HepG2 (cell line): Measurements from ENCODE around the gene UBE2D4. TPM values are rescaled to one million over a fixed set of nuclear protein-coding genes. Genes with fewer than 3 reads are reported as not detected.

Experiments used
- ARNTL ChIP-seq: sonication (generic); formaldehyde crosslinking; IDR thresholded peaks from 2 replicates; pipeline ENCODE4 v1.4.0; 2020; ENCODE audit warnings: mild to moderate bottlenecking, missing genetic modification reagents
- ATAD3A ChIP-seq: sonication (generic); formaldehyde crosslinking; IDR thresholded peaks from 2 replicates; pipeline ENCODE4 v1.4.0; 2020; ENCODE audit warnings: missing genetic modification reagents
- CEBPB ChIP-seq: IDR thresholded peaks from 2 replicates; pipeline ENCODE4 v1.6.1; 2011; ENCODE audit warnings: low read depth, low read length, improper control_type of control experiment, borderline replicate concordance
- KAT8 ChIP-seq: IDR thresholded peaks from 2 replicates; pipeline ENCODE4 v1.6.1; 2016; ENCODE audit warnings: missing genetic modification reagents, missing compliant biosample characterization
- MTA1 ChIP-seq: sonication (generic); formaldehyde crosslinking; IDR thresholded peaks from 2 replicates; pipeline ENCODE4 v1.4.0; 2020; ENCODE audit warnings: missing genetic modification reagents, mild to moderate bottlenecking, borderline replicate concordance
- NCOR1 ChIP-seq: fragments of 200-600 bp; sonication (generic); IDR thresholded peaks from 2 replicates; pipeline ENCODE4 v1.7.0; 2017; ENCODE audit warnings: antibody characterized with exemption, low read length, borderline replicate concordance
- RARA ChIP-seq: IDR thresholded peaks from 2 replicates; pipeline ENCODE4 v1.6.1; 2016; ENCODE audit warnings: missing genetic modification reagents, missing compliant biosample characterization
- SIX1 ChIP-seq: sonication (generic); formaldehyde crosslinking; IDR thresholded peaks from 2 replicates; pipeline ENCODE4 v1.4.0; 2020; ENCODE audit warnings: missing genetic modification reagents, borderline replicate concordance
- SRF ChIP-seq: IDR thresholded peaks from 2 replicates; pipeline ENCODE4 v1.6.1; 2011; ENCODE audit warnings: mild to moderate bottlenecking, low read depth, low read length, moderate library complexity
- ZBTB8A ChIP-seq: sonication (generic); formaldehyde crosslinking; IDR thresholded peaks from 2 replicates; pipeline ENCODE4 v1.4.0; 2020; ENCODE audit warnings: mild to moderate bottlenecking, low read depth, missing genetic modification reagents, borderline replicate concordance
- ZFP37 ChIP-seq: sonication (generic); formaldehyde crosslinking; IDR thresholded peaks from 2 replicates; pipeline ENCODE4 v1.4.0; 2020; ENCODE audit warnings: missing genetic modification reagents, borderline replicate concordance
- ZNF138 ChIP-seq: sonication (generic); formaldehyde crosslinking; IDR thresholded peaks from 2 replicates; pipeline ENCODE4 v1.5.0; 2020; ENCODE audit warnings: mild to moderate bottlenecking, low read depth, missing genetic modification reagents
- ZNF562 ChIP-seq: sonication (generic); formaldehyde crosslinking; IDR thresholded peaks from 2 replicates; pipeline ENCODE4 v1.8.0; 2022; ENCODE audit warnings: missing genetic modification reagents, borderline replicate concordance
- polyA plus RNA-seq, 8 experiments: library from polyadenylated mRNA; depleted of rRNA in 3 of 8; stranded (reverse) in 7 of 8; unstranded in 1 of 8; fragments of >200 nt; fragmentation: Illumina TruSeq in 4 of 8; extraction: Trizol in 4 of 8; gene quantifications; 2 replicates each; pipeline versions ENCODE4 v1.2.1 to v1.2.3, GENCODE V29; 2011 to 2016; ENCODE audit warnings: low read depth in 4 of 8, missing spikeins in 1 of 8, mixed read lengths in 1 of 8; ENCODE audit not compliant: insufficient read depth in 1 of 8
- total RNA-seq, 5 experiments: library from RNA; depleted of rRNA; stranded (reverse); fragments of >200 nt; fragmentation: Illumina TruSeq; extraction: Trizol; gene quantifications; 2 replicates each; pipeline ENCODE4 v1.2.3, GENCODE V29; 2016; ENCODE audit warnings: low read depth in 1 of 5
- TF ChIP-seq, protein P1 (sequence below), 2 experiments: sonication (generic) in 1 of 2; formaldehyde crosslinking in 1 of 2; IDR thresholded peaks; 2 replicates each; pipeline versions ENCODE4 v1.4.0 to v1.6.1; 2018 to 2020; ENCODE audit warnings: missing genetic modification reagents in 2 of 2, borderline replicate concordance in 1 of 2, low read depth in 1 of 2, mild to moderate bottlenecking in 1 of 2, missing biosample characterization in 1 of 2
- TF ChIP-seq, protein P2 (sequence below): sonication (generic); formaldehyde crosslinking; IDR thresholded peaks from 2 replicates; pipeline ENCODE4 v1.4.0; 2020; ENCODE audit warnings: mild to moderate bottlenecking, missing genetic modification reagents
- TF ChIP-seq, protein P3 (sequence below): sonication (generic); formaldehyde crosslinking; IDR thresholded peaks from 2 replicates; pipeline ENCODE4 v1.8.1; 2023; ENCODE audit warnings: mild to moderate bottlenecking, moderate library complexity, missing genetic modification reagents
- TF ChIP-seq, protein P4 (sequence below): sonication (generic); formaldehyde crosslinking; conservative IDR thresholded peaks from 2 replicates; pipeline ENCODE4 v1.8.0; 2022; ENCODE audit warnings: mild to moderate bottlenecking, moderate library complexity, missing genetic modification reagents
- TF ChIP-seq, protein P5 (sequence below): sonication (generic); formaldehyde crosslinking; IDR thresholded peaks from 2 replicates; pipeline ENCODE4 v1.4.0; 2020; ENCODE audit warnings: missing genetic modification reagents, borderline replicate concordance

Gene UBE2D4
- total and polyA plus RNA-seq, 2 of the 13 experiments (the other 11 are each of a cell fraction or from before 2014, with no cell fraction given), result 9.9 to 16.0 TPM

DNA sequence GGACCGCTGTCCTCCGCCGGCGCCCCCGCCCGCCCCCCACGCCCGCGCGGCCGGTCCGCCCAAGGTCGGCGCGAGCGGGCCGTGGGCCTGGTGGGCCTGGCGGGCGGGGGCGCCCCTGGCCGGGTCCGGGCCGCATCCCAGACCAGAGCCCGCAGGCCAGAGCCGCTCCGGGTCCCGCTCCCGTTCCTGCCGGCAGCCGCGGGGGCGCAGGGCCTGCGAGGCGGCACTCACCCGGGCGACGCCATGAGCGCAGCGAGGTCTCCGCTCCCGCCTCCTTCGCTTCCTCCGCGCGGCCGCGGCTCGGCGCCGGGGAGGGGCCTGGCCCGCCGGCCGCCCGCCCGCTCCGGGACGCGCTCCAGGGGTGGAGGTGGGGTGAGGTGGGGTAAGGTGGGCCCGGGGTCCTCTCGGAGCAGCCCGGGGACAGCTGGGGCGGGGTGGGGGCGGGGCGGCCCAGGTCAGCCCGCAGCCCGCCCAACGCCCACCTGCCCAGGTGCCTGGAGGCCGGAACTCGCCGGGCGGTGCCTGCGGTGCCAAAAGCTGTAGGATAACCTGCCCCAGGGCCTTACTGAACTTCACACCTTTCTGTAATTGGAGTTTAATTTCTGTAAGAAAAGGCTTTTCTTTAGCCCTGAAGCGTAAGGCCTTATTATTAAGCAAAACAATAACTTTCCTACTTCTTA, 19.8 kb upstream of the UBE2D4 start, which contains the start of gene URGCP (continued):
- TF ChIP-seq, protein P1, sequence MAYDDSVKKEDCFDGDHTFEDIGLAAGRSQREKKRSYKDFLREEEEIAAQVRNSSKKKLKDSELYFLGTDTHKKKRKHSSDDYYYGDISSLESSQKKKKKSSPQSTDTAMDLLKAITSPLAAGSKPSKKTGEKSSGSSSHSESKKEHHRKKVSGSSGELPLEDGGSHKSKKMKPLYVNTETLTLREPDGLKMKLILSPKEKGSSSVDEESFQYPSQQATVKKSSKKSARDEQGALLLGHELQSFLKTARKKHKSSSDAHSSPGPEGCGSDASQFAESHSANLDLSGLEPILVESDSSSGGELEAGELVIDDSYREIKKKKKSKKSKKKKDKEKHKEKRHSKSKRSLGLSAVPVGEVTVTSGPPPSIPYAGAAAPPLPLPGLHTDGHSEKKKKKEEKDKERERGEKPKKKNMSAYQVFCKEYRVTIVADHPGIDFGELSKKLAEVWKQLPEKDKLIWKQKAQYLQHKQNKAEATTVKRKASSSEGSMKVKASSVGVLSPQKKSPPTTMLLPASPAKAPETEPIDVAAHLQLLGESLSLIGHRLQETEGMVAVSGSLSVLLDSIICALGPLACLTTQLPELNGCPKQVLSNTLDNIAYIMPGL (CRISPR knock-in tag; IDR thresholded peaks at IDR 0.05; ENCODE audit: borderline replicate concordance in 1 of 2, low read depth in 1 of 2), result no peak
- TF ChIP-seq, protein P2, sequence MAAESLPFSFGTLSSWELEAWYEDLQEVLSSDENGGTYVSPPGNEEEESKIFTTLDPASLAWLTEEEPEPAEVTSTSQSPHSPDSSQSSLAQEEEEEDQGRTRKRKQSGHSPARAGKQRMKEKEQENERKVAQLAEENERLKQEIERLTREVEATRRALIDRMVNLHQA (CRISPR knock-in tag), result no peak
- TF ChIP-seq, protein P3, sequence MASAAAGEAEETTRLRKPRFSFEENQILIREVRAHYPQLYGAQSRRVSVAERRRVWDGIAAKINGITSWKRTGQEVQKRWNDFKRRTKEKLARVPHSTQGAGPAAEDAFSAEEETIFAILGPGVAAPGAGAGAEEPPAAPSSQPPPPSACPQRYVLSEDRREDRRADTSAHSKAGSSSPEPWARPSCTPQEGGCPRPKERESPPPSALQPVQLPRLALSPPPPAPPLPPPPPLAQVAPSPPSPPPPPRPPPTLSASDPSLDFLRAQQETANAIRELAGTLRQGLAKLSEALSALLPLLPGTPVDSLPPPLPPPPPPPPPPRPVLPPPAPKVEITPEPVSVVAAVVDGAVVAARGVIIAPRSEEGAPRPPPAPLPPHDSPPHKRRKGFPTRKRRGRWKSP (CRISPR knock-in tag), result no peak
- no peak for TF ChIP-seq ZNF138 (CRISPR knock-in tag)
- TF ChIP-seq ZFP37 (CRISPR knock-in tag), result no peak
- no peak for TF ChIP-seq ATAD3A
- TF ChIP-seq CEBPB, result no peak
- TF ChIP-seq MTA1 (CRISPR knock-in tag), result no peak
- TF ChIP-seq SRF, result no peak
- no peak for TF ChIP-seq ARNTL (CRISPR knock-in tag)
- TF ChIP-seq SIX1 (CRISPR knock-in tag), result no peak
- no peak for TF ChIP-seq RARA (CRISPR knock-in tag)
- TF ChIP-seq ZNF562 (CRISPR knock-in tag), result no peak
- TF ChIP-seq ZBTB8A (CRISPR knock-in tag), result no peak
- TF ChIP-seq NCOR1, result no peak
- no peak for TF ChIP-seq KAT8
- TF ChIP-seq, protein P4, sequence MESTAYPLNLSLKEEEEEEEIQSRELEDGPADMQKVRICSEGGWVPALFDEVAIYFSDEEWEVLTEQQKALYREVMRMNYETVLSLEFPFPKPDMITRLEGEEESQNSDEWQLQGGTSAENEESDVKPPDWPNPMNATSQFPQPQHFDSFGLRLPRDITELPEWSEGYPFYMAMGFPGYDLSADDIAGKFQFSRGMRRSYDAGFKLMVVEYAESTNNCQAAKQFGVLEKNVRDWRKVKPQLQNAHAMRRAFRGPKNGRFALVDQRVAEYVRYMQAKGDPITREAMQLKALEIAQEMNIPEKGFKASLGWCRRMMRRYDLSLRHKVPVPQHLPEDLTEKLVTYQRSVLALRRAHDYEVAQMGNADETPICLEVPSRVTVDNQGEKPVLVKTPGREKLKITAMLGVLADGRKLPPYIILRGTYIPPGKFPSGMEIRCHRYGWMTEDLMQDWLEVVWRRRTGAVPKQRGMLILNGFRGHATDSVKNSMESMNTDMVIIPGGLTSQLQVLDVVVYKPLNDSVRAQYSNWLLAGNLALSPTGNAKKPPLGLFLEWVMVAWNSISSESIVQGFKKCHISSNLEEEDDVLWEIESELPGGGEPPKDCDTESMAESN (CRISPR knock-in tag), result no peak
- TF ChIP-seq, protein P5, sequence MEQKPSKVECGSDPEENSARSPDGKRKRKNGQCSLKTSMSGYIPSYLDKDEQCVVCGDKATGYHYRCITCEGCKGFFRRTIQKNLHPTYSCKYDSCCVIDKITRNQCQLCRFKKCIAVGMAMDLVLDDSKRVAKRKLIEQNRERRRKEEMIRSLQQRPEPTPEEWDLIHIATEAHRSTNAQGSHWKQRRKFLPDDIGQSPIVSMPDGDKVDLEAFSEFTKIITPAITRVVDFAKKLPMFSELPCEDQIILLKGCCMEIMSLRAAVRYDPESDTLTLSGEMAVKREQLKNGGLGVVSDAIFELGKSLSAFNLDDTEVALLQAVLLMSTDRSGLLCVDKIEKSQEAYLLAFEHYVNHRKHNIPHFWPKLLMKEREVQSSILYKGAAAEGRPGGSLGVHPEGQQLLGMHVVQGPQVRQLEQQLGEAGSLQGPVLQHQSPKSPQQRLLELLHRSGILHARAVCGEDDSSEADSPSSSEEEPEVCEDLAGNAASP (CRISPR knock-in tag), result no peak
